Measurements from ENCODE around the gene FCHSD1.

FCHSD1 gene

DNA sequence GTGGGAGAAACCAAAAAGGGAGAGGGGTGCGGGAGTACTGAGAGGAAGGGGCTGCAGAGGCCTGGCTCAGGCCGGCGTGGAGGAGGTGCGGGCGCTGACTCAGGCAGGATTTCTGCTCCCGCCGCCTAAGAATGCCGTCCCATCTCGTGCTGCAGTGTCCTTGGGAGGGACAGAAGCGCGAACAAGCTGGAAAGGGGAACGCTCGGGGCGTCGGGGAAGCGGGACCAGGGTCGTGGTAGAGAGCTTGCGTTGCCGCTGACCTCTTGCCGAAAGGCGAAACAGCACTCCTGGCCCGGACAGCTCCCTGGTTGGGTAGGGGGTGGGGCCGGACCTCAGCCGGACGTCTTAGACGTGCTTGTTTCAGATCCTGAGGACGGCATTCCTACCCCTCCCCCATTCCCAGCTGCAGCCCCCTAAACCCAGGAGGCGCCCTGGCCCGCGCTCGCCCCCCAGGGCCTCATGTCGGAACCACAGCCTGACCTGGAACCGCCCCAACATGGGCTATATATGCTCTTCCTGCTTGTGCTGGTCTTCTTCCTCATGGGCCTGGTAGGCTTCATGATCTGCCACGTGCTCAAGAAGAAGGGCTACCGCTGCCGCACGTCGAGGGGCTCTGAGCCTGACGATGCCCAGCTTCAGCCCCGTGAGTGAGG is 13.3 kb downstream of the FCHSD1 start:
- H3K23ac ChIP-seq (ENCODE audit: low read length): no peak overlapping the region
- no peak overlapping the region for H3K18ac ChIP-seq (ENCODE audit: low read length)
- no peak overlapping the region for H2AK5ac ChIP-seq (ENCODE audit: low read length)
- peak overlapping the region; percentile 82 for H3K56ac ChIP-seq (ENCODE audit: low read length)
- no peak overlapping the region for H2BK120ac ChIP-seq (ENCODE audit: low read depth, low read length)
- H3K36me3 ChIP-seq (ENCODE audit: control insufficient read depth, insufficient read depth, low read length): no peaks in the 10 kb centered on the region
- H3K4me1 ChIP-seq (ENCODE audit: control insufficient read depth, low read depth, low read length): peaks cover 2% of the 10 kb centered on the region
- WGBS (ENCODE audit: extremely low coverage, insufficient coverage, low lambda C conversion rate): no CpG with 5 or more reads among the region's 40 CpGs
- H2BK5ac ChIP-seq (ENCODE audit: low read length): no peak overlapping the region
- peak overlapping the region; percentile 52 for H3K4me3 ChIP-seq (ENCODE audit: low read length)
- H2BK15ac ChIP-seq (replicated peaks; ENCODE audit: low read depth): no peak overlapping the region
- peaks cover 21% of the 10 kb centered on the region for H3K79me2 ChIP-seq (ENCODE audit: control insufficient read depth, insufficient read depth, low read length)
- H3K79me1 ChIP-seq (ENCODE audit: low read length): peaks cover 9% of the 10 kb centered on the region
- DNase-seq: peak; percentile 93
- H4K8ac ChIP-seq (ENCODE audit: low read depth, low read length): no peak overlapping the region
- H3K27ac ChIP-seq (ENCODE audit: low read depth, low read length): no peak overlapping the region
- H3K27me3 ChIP-seq (ENCODE audit: insufficient read depth, low read length, poor library complexity): no peaks in the 10 kb centered on the region
- peak overlapping the region; percentile 64 for H3K9ac ChIP-seq (ENCODE audit: low read length)
- no peak overlapping the region for H4K5ac ChIP-seq (ENCODE audit: low read length)
- no peak overlapping the region for H3K4ac ChIP-seq (ENCODE audit: low read depth, low read length)
- peak overlapping the region; percentile 85 for H3K4me2 ChIP-seq (ENCODE audit: low read length)

DNA sequence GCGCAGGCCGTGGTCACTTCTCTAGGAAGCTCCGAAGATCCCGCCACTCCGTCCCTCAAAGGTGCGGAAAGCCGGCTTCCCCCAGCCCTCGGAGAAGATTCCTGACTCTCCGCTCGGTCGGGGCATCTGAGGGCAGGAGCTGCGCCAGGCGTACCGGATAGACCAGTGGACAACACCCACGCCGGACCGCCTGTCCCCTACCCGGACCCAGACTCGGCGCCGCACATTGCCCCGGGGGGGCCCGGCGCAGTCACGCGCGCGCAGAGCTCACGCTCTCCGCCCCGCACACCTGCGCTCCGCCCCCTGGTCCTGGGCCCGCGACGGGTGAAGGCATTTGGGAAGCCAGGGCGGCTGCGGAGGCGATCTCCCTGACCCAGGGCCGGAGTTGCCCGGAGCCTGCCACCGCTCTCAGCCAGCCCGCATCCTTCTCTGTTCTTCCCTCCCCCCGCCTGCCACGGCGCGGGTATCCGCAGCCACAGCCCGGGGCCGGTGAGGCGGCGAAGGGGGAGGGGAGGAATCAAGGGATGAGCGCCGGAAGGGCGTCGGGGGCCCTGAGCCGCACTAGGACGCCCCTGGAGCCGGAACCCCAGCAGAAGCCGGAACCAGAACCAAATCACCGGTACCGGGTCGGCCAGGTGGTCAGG is 14.0 kb downstream of the FCHSD1 start:
- Histone ChIP-seq H3K4me1 (ENCODE audit: control insufficient read depth, low read depth, low read length) (peaks cover 2% of the 10 kb centered on the region), H2BK15ac (replicated peaks; ENCODE audit: low read depth) (no peak overlapping the region), H3K79me2 (ENCODE audit: control insufficient read depth, insufficient read depth, low read length) (peaks cover 25% of the 10 kb centered on the region), H2AK5ac (ENCODE audit: low read length) (no peak overlapping the region), H3K23ac (ENCODE audit: low read length) (no peak overlapping the region), H3K9ac (ENCODE audit: low read length) (peak overlapping the region; percentile 64), H4K8ac (ENCODE audit: low read depth, low read length) (no peak overlapping the region), H3K56ac (ENCODE audit: low read length) (peak overlapping the region; percentile 82), H3K27ac (ENCODE audit: low read depth, low read length) (no peak overlapping the region), H3K79me1 (ENCODE audit: low read length) (peaks cover 13% of the 10 kb centered on the region), H3K27me3 (ENCODE audit: insufficient read depth, low read length, poor library complexity) (no peaks in the 10 kb centered on the region), H2BK120ac (ENCODE audit: low read depth, low read length) (no peak overlapping the region), H3K4ac (ENCODE audit: low read depth, low read length) (no peak overlapping the region), H3K4me2 (ENCODE audit: low read length) (peak overlapping the region; percentile 85), H3K18ac (ENCODE audit: low read length) (peak overlapping the region; percentile 8), H3K4me3 (ENCODE audit: low read length) (peak overlapping the region; percentile 52), H3K36me3 (ENCODE audit: control insufficient read depth, insufficient read depth, low read length) (no peaks in the 10 kb centered on the region), H4K5ac (ENCODE audit: low read length) (no peak overlapping the region), H2BK5ac (ENCODE audit: low read length) (no peak overlapping the region)
- peak; percentile 46 for DNase-seq
- no CpG with 5 or more reads among the region's 63 CpGs for WGBS (ENCODE audit: extremely low coverage, insufficient coverage, low lambda C conversion rate)

DNA sequence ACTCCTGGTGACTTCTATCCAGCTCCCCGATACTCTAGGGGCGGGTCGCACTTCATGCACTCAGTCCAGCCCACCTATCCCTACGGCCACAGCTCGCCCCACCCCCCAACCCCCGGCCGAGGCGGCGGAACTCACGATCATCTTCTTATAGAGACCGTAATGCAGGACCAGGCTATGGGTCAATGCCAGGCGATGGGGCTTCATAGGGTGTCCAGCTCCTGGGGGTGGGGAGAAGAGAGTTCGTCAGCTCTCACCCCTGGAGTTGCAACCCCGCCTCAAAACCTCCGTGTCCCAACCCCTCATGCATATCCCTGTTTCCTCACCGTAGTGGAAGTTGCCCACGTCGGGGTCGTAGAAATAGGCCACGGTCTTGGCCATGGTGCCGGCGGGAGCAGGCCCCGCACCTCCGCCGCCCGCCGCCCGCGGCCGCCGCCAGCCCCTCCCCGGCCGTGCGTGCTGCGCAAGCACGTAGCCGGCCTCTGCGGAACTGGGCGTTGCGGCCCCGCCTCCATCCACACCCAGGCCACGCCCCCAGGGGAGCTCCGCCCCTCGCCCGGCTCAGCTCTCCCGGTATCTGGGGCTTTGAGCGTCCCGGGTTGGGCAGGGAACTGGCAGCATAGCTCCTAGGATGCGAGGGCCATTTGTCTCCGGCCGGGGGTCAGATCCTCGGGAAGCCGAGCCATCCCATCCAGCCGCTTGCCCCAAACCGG is 14.7 kb downstream of the FCHSD1 start, which contains the start of the genes HDAC3 and RELL2:
HDAC3 (minus strand) TSS at position 437 of the 710 bp plus-strand sequence; CDS start at position 378, 59 bp downstream.
RELL2 (plus strand) TSS at position 585 of the 710 bp plus-strand sequence. CDS start 1,229 bp downstream, outside the sequence.
- peak within 1 kb of the TSS; percentile 21 for H2BK5ac ChIP-seq (ENCODE audit: low read length)
- peak; percentile 95 for DNase-seq
- no peak within 1 kb of the TSS for H4K8ac ChIP-seq (ENCODE audit: low read depth, low read length)
- peak within 1 kb of the TSS; percentile 88 for H3K9ac ChIP-seq (ENCODE audit: low read length)
- no peaks in the 10 kb centered on the region for H3K36me3 ChIP-seq (ENCODE audit: control insufficient read depth, insufficient read depth, low read length)
- H2AK5ac ChIP-seq (ENCODE audit: low read length): no peak within 1 kb of the TSS
- H2BK120ac ChIP-seq (ENCODE audit: low read depth, low read length): no peak within 1 kb of the TSS
- no CpG with 5 or more reads among the region's 55 CpGs for WGBS (ENCODE audit: extremely low coverage, insufficient coverage, low lambda C conversion rate)
- H3K27me3 ChIP-seq (ENCODE audit: insufficient read depth, low read length, poor library complexity): no peaks in the 10 kb centered on the region
- peak within 1 kb of the TSS; percentile 85 for H3K4me2 ChIP-seq (ENCODE audit: low read length)
- peak within 1 kb of the TSS; percentile 94 for H3K56ac ChIP-seq (ENCODE audit: low read length)
- peak within 1 kb of the TSS; percentile 80 for H3K4me3 ChIP-seq (ENCODE audit: low read length)
- H3K4ac ChIP-seq (ENCODE audit: low read depth, low read length): no peak within 1 kb of the TSS
- peaks cover 25% of the 10 kb centered on the region for H3K79me2 ChIP-seq (ENCODE audit: control insufficient read depth, insufficient read depth, low read length)
- peak within 1 kb of the TSS; percentile 48 for H3K23ac ChIP-seq (ENCODE audit: low read length)
- H2BK15ac ChIP-seq (replicated peaks; ENCODE audit: low read depth): no peak within 1 kb of the TSS
- H3K18ac ChIP-seq (ENCODE audit: low read length): peak within 1 kb of the TSS; percentile 33
- H4K5ac ChIP-seq (ENCODE audit: low read length): no peak within 1 kb of the TSS
- H3K4me1 ChIP-seq (ENCODE audit: control insufficient read depth, low read depth, low read length): no peaks in the 10 kb centered on the region
- H3K79me1 ChIP-seq (ENCODE audit: low read length): peaks cover 14% of the 10 kb centered on the region
- peak within 1 kb of the TSS; percentile 32 for H3K27ac ChIP-seq (ENCODE audit: low read depth, low read length)

DNA sequence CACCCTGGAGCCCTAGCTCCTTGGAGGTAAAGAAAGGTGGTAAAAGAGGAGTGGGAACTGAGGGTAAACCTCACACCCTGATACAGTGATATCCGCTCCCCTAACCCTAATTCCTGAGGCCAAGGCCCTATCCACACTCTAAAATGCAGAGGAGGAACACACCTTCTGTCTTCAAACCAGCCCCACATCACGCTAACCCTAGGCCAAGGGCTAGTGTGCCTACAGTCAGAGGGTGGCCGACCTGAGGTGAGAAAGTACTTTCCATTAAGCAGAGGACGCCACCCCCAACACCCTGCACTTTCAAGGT is 15.2 kb downstream of the FCHSD1 start:
- no peak overlapping the region for H2BK15ac ChIP-seq (replicated peaks; ENCODE audit: low read depth)
- peaks cover 27% of the 10 kb centered on the region for H3K79me2 ChIP-seq (ENCODE audit: control insufficient read depth, insufficient read depth, low read length)
- H2BK120ac ChIP-seq (ENCODE audit: low read depth, low read length): no peak overlapping the region
- peak overlapping the region; percentile 51 for H3K4me2 ChIP-seq (ENCODE audit: low read length)
- no peak overlapping the region for H4K8ac ChIP-seq (ENCODE audit: low read depth, low read length)
- peak overlapping the region; percentile 88 for H3K9ac ChIP-seq (ENCODE audit: low read length)
- WGBS (ENCODE audit: extremely low coverage, insufficient coverage, low lambda C conversion rate): no CpG with 5 or more reads among the region's 4 CpGs
- H4K5ac ChIP-seq (ENCODE audit: low read length): no peak overlapping the region
- no peaks in the 10 kb centered on the region for H3K27me3 ChIP-seq (ENCODE audit: insufficient read depth, low read length, poor library complexity)
- H3K4me3 ChIP-seq (ENCODE audit: low read length): peak overlapping the region; percentile 80
- no peak overlapping the region for H2BK5ac ChIP-seq (ENCODE audit: low read length)
- H3K56ac ChIP-seq (ENCODE audit: low read length): peak overlapping the region; percentile 94
- peak overlapping the region; percentile 48 for H3K23ac ChIP-seq (ENCODE audit: low read length)
- no peak overlapping the region for H2AK5ac ChIP-seq (ENCODE audit: low read length)
- no peak overlapping the region for H3K18ac ChIP-seq (ENCODE audit: low read length)
- H3K79me1 ChIP-seq (ENCODE audit: low read length): peaks cover 15% of the 10 kb centered on the region
- no peak overlapping the region for H3K27ac ChIP-seq (ENCODE audit: low read depth, low read length)
- H3K4ac ChIP-seq (ENCODE audit: low read depth, low read length): no peak overlapping the region
- no peaks in the 10 kb centered on the region for H3K36me3 ChIP-seq (ENCODE audit: control insufficient read depth, insufficient read depth, low read length)
- no peak for DNase-seq
- H3K4me1 ChIP-seq (ENCODE audit: control insufficient read depth, low read depth, low read length): no peaks in the 10 kb centered on the region

DNA sequence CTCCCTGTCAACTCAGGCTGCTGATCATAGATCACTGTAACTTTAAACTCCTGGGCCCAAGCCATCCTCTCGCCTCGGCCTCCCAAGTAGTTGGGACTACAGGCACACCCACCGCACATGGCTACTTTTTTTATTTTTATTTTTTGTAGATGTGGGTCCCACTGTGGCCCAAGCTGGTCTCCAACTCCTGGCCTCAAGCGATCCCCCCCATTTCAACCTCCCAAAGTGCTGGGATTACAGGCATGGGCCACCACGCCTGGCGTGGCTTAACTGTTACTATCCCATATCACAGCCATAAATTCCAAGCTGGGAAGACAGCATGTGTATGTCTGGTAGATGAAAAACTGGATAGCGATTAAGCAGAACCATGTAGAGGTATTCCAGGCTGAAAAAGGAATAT is 15.6 kb downstream of the FCHSD1 start:
- no peak overlapping the region for H2BK5ac ChIP-seq (ENCODE audit: low read length)
- no CpG with 5 or more reads among the region's 7 CpGs for WGBS (ENCODE audit: extremely low coverage, insufficient coverage, low lambda C conversion rate)
- H4K5ac ChIP-seq (ENCODE audit: low read length): no peak overlapping the region
- peak overlapping the region; percentile 51 for H3K4me2 ChIP-seq (ENCODE audit: low read length)
- H2AK5ac ChIP-seq (ENCODE audit: low read length): no peak overlapping the region
- H3K18ac ChIP-seq (ENCODE audit: low read length): no peak overlapping the region
- H2BK120ac ChIP-seq (ENCODE audit: low read depth, low read length): no peak overlapping the region
- no peak overlapping the region for H3K23ac ChIP-seq (ENCODE audit: low read length)
- peak overlapping the region; percentile 88 for H3K9ac ChIP-seq (ENCODE audit: low read length)
- H3K36me3 ChIP-seq (ENCODE audit: control insufficient read depth, insufficient read depth, low read length): no peaks in the 10 kb centered on the region
- H3K79me1 ChIP-seq (ENCODE audit: low read length): peaks cover 15% of the 10 kb centered on the region
- no peak for DNase-seq
- no peak overlapping the region for H2BK15ac ChIP-seq (replicated peaks; ENCODE audit: low read depth)
- H3K4ac ChIP-seq (ENCODE audit: low read depth, low read length): no peak overlapping the region
- no peak overlapping the region for H3K27ac ChIP-seq (ENCODE audit: low read depth, low read length)
- peak overlapping the region; percentile 94 for H3K56ac ChIP-seq (ENCODE audit: low read length)
- H4K8ac ChIP-seq (ENCODE audit: low read depth, low read length): no peak overlapping the region
- no peaks in the 10 kb centered on the region for H3K4me1 ChIP-seq (ENCODE audit: control insufficient read depth, low read depth, low read length)
- no peaks in the 10 kb centered on the region for H3K27me3 ChIP-seq (ENCODE audit: insufficient read depth, low read length, poor library complexity)
- peaks cover 27% of the 10 kb centered on the region for H3K79me2 ChIP-seq (ENCODE audit: control insufficient read depth, insufficient read depth, low read length)
- H3K4me3 ChIP-seq (ENCODE audit: low read length): peak overlapping the region; percentile 80

Measured in mesendoderm (in vitro differentiated cells).